Vagina (tissue), 2 donors: ENCODE results near the gene ZIC2. TPM values are rescaled to one million over a fixed set of nuclear protein-coding genes. Genes with fewer than 3 reads are reported as not detected.

Experiments
- DNase-seq, 2 donors: peaks; one replicate each; pipeline ENCODE4 v3.0.0-alpha.2; 2017; ENCODE audit errors: extremely low spot score in 2 of 2
- H3K27ac ChIP-seq: fragments of 200-600 bp; sonication (generic); one replicate; pipeline ENCODE4 v1.5.1; 2019
- H3K27me3 ChIP-seq: fragments of 200-600 bp; sonication (generic); one replicate; pipeline ENCODE4 v1.5.1; 2019
- H3K36me3 ChIP-seq, 2 donors: fragments of 200-600 bp; sonication (generic); one replicate each; pipeline ENCODE4 v1.5.1; 2017 to 2019
- H3K4me1 ChIP-seq: fragments of 200-600 bp; sonication (generic); one replicate; pipeline ENCODE4 v1.5.1; 2019
- H3K4me3 ChIP-seq, 2 donors: fragments of 200-600 bp; sonication (generic); 1 replicate in 1 of 2; 2 replicates in 1 of 2; pipeline ENCODE4 v1.5.1; 2016 to 2019
- H3K9me3 ChIP-seq: fragments of 200-600 bp; sonication (generic); one replicate; pipeline ENCODE4 v1.5.1; 2019
- POLR2A ChIP-seq, 2 donors: fragments of 450-650 bp; IDR thresholded peaks; one replicate each; pipeline ENCODE4 v1.6.1; 2017; ENCODE audit warnings: antibody characterized with exemption in 2 of 2, mild to moderate bottlenecking in 2 of 2, moderate library complexity in 2 of 2
- POLR2AphosphoS5 ChIP-seq, 2 donors: sonication (generic); formaldehyde crosslinking; IDR thresholded peaks; one replicate each; pipeline ENCODE4 v1.9.0; 2017; ENCODE audit warnings: antibody characterized with exemption in 2 of 2, mild to moderate bottlenecking in 2 of 2, low read depth in 1 of 2; ENCODE audit not compliant: insufficient read depth in 1 of 2
- intact Hi-C: fragments of 100-400 bp; cut with DNase I; formaldehyde crosslinking; loops from one replicate; pipeline ENCODE4 v1.15.1; 2023
- total RNA-seq: library from RNA; depleted of rRNA; stranded (reverse); fragments of >200 nt; gene quantifications from one replicate; pipeline ENCODE4 v1.2.3, GENCODE V29; 2016
- TF ChIP-seq, protein P1 (sequence below), 3 experiments: fragments of 450-650 bp in 2 of 3; fragments of 200-600 bp in 1 of 3; sonication (generic) in 1 of 3; IDR thresholded peaks; one replicate each; pipeline ENCODE4 v1.5.1; 2017 to 2019; ENCODE audit warnings: antibody characterized with exemption in 3 of 3, mild to moderate bottlenecking in 2 of 3, moderate library complexity in 2 of 3

The ZIC2 gene
- total RNA-seq: not detected

DNA sequence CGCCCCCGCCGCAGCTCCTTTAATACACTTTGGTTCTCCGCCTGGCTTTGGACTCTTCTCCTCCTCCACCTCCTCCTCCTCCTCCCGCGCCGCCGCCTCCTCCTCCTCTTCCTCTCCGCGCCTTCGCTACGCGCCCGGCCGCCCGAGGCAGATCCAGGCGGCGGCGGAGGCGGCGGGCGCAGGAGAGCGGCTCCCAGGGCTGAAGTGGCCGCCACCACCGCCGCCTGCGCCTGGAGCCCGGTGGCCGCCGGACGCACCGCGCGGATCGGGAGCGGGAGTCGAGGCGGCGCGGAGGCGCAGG is at the start of gene ZIC2:
Gene ZIC2, plus strand, starts transcription at position 50 of the 301 bp plus-strand sequence. CDS start 281 bp downstream, outside the sequence.
- Histone ChIP-seq H3K27me3 (peaks cover 62% of the 10 kb centered on the region), H3K36me3 (no peaks in the 10 kb centered on the region), H3K9me3 (no peaks in the 10 kb centered on the region), H3K4me3 (peak within 1 kb of the TSS; percentile 46 to 49), H3K4me1 (peaks cover 21% of the 10 kb centered on the region), H3K27ac (no peak within 1 kb of the TSS)
- intact Hi-C loops: no loop called here
- TF ChIP-seq POLR2AphosphoS5 (IDR thresholded peaks at IDR 0.05; ENCODE audit: insufficient read depth in 1 of 2, low read depth in 1 of 2) (no peak), POLR2A (IDR thresholded peaks at IDR 0.05) (no peak)
- TF ChIP-seq, protein P1, sequence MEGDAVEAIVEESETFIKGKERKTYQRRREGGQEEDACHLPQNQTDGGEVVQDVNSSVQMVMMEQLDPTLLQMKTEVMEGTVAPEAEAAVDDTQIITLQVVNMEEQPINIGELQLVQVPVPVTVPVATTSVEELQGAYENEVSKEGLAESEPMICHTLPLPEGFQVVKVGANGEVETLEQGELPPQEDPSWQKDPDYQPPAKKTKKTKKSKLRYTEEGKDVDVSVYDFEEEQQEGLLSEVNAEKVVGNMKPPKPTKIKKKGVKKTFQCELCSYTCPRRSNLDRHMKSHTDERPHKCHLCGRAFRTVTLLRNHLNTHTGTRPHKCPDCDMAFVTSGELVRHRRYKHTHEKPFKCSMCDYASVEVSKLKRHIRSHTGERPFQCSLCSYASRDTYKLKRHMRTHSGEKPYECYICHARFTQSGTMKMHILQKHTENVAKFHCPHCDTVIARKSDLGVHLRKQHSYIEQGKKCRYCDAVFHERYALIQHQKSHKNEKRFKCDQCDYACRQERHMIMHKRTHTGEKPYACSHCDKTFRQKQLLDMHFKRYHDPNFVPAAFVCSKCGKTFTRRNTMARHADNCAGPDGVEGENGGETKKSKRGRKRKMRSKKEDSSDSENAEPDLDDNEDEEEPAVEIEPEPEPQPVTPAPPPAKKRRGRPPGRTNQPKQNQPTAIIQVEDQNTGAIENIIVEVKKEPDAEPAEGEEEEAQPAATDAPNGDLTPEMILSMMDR (IDR thresholded peaks at IDR 0.05): no peak
- DNase-seq: no peak

DNA sequence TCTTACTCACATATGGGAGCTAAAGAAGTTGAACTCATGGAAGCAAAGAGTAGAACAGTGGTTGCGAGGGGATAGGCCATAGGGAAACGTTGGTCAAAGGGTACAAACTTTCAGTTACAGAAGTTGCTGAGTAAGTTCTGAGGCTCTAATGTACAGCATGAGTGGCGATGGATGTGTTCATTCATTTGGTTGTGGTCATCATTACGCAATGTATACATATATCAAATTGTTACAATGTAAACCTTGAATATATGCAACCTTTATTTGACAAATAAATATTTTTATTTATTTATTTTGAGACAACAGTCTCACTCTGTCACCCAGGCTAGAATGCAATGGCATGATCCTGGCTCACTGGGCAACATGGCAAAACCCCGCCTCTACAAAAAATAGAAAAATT is 48.7 kb upstream of the ZIC2 start:
- no peaks in the 10 kb centered on the region for H3K9me3 ChIP-seq
- intact Hi-C loops: no loop called here
- H3K27ac ChIP-seq: no peak overlapping the region
- no peaks in the 10 kb centered on the region for H3K36me3 ChIP-seq
- no peaks in the 10 kb centered on the region for H3K27me3 ChIP-seq
- TF ChIP-seq POLR2AphosphoS5 (IDR thresholded peaks at IDR 0.05; ENCODE audit: insufficient read depth in 1 of 2, low read depth in 1 of 2) (no peak), POLR2A (IDR thresholded peaks at IDR 0.05) (no peak)
- TF ChIP-seq, protein P1 (IDR thresholded peaks at IDR 0.05): no peak
- DNase-seq: no peak
- H3K4me1 ChIP-seq: no peaks in the 10 kb centered on the region
- H3K4me3 ChIP-seq: no peak overlapping the region

DNA sequence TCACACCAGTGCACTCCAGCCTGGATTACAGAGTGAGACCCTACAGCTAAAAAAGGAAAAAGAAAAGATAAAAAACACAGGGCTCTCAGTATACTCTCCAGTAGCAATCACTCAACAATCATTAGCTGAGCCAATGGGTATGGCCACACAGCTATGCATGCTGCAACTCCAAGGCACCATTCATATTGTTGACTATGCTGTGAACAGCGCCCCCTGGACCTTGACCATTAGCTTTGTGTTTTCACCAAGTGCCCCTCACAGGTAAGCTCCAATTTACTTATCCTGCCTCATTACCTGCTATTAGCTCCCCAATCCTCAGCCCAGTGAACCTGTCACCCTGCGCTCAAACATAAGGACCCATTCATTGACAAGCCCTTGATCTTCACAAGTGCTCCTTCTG is 45.8 kb upstream of the ZIC2 start:
- Histone ChIP-seq H3K4me1 (no peaks in the 10 kb centered on the region), H3K27ac (no peak overlapping the region), H3K36me3 (no peaks in the 10 kb centered on the region), H3K27me3 (no peaks in the 10 kb centered on the region), H3K4me3 (no peak overlapping the region), H3K9me3 (no peaks in the 10 kb centered on the region)
- intact Hi-C loops: no loop called here
- TF ChIP-seq POLR2AphosphoS5 (IDR thresholded peaks at IDR 0.05; ENCODE audit: insufficient read depth in 1 of 2, low read depth in 1 of 2): no peak
- TF ChIP-seq, protein P1 (IDR thresholded peaks at IDR 0.05): no peak
- TF ChIP-seq POLR2A (IDR thresholded peaks at IDR 0.05): no peak
- no peak for DNase-seq

DNA sequence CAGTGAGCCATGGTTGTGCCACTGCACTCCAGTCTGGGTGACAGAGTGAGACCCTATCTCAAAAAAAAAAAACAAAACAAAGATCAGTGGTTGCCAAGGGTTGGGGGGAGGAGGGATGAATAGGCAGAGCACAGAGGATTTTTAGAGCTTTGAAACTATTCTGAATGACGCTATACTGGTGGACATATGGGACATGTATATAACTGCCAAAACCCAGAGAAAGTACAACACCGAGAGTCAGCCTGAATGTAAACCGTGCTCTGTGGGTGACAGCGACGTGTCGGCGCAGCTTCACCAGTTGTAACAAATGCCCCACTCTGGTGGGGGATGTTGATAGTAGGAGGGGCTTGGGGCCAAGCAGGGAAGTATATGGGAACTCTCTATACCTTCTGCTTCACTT is 42.9 kb upstream of the ZIC2 start:
- H3K4me3 ChIP-seq: no peak overlapping the region
- no peaks in the 10 kb centered on the region for H3K27me3 ChIP-seq
- DNase-seq: no peak
- H3K4me1 ChIP-seq: no peaks in the 10 kb centered on the region
- TF ChIP-seq, protein P1 (IDR thresholded peaks at IDR 0.05): no peak
- TF ChIP-seq POLR2A (IDR thresholded peaks at IDR 0.05) (no peak), POLR2AphosphoS5 (IDR thresholded peaks at IDR 0.05; ENCODE audit: insufficient read depth in 1 of 2, low read depth in 1 of 2) (no peak)
- H3K36me3 ChIP-seq: no peaks in the 10 kb centered on the region
- no peaks in the 10 kb centered on the region for H3K9me3 ChIP-seq
- no peak overlapping the region for H3K27ac ChIP-seq
- intact Hi-C loops: no loop called here

DNA sequence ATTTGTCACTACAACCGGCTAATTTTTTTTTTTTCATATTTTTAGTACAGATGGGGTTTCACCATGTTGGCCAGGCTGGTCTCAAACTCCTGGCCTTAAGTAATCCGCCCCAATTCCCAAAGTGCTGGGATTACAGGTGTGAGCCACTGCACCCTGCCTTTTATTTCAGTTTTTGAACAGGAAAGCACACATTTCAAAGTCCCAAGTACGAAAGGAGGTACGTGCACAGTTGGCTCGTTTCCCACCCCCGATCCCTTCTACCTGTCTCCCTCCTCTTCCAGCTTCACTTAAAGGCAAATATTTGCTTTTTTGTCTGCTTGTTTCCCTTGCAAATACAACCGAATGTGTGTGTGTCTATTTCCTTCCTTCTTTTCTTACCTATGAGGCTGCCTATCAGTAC is 40.5 kb upstream of the ZIC2 start:
- no peaks in the 10 kb centered on the region for H3K36me3 ChIP-seq
- DNase-seq: no peak
- H3K27ac ChIP-seq: no peak overlapping the region
- no peaks in the 10 kb centered on the region for H3K27me3 ChIP-seq
- no peaks in the 10 kb centered on the region for H3K4me1 ChIP-seq
- no peaks in the 10 kb centered on the region for H3K9me3 ChIP-seq
- no peak for TF ChIP-seq POLR2AphosphoS5 (IDR thresholded peaks at IDR 0.05; ENCODE audit: insufficient read depth in 1 of 2, low read depth in 1 of 2)
- TF ChIP-seq POLR2A (IDR thresholded peaks at IDR 0.05): no peak
- TF ChIP-seq, protein P1 (IDR thresholded peaks at IDR 0.05): no peak
- no peak overlapping the region for H3K4me3 ChIP-seq
- intact Hi-C loops: no loop called here
